Gastroesophageal sphincter (tissue), 4 donors: ENCODE data around the gene CCL26. TPM values are rescaled to one million over a fixed set of nuclear protein-coding genes. Genes with fewer than 3 reads are reported as not detected.
"Not testable (repeated sequence)": the region's sequence is repeated elsewhere in the genome, so short reads cannot be mapped to it uniquely, and the experiment has no call there.

Source experiments
- ATAC-seq: fragments of 150-250 bp; one replicate; pipeline ENCODE4 v1.9.1; 2016; ENCODE audit warnings: mild to moderate bottlenecking, moderate library complexity
- H3K27ac ChIP-seq, 4 donors: fragments of 200-600 bp; sonication (generic) in 3 of 4; 1 replicate in 3 of 4; 2 replicates in 1 of 4; pipeline ENCODE4 v1.5.1; 2016 to 2019
- H3K27me3 ChIP-seq: fragments of 200-600 bp; sonication (generic); one replicate; pipeline ENCODE4 v1.5.1; 2019
- H3K36me3 ChIP-seq, 2 donors: fragments of 200-600 bp; sonication (generic); one replicate each; pipeline ENCODE4 v1.5.1; 2019; ENCODE audit warnings: control low read depth in 1 of 2
- H3K4me1 ChIP-seq, 3 donors: fragments of 200-600 bp; sonication (generic); 1 replicate in 2 of 3; 2 replicates in 1 of 3; pipeline ENCODE4 v1.5.1; 2016 to 2019; ENCODE audit warnings: control low read depth in 2 of 3
- H3K4me3 ChIP-seq, 2 donors: fragments of 200-600 bp; sonication (generic); one replicate each; pipeline ENCODE4 v1.5.1; 2019; ENCODE audit warnings: mild to moderate bottlenecking in 1 of 2, moderate library complexity in 1 of 2
- H3K9me3 ChIP-seq, 3 donors: fragments of 200-600 bp; sonication (generic); one replicate each; pipeline ENCODE4 v1.5.1; 2017 to 2019; ENCODE audit warnings: control low read depth in 2 of 3
- EP300 ChIP-seq: sonication (generic); formaldehyde crosslinking; IDR thresholded peaks from one replicate; pipeline ENCODE4 v1.6.1; 2017; ENCODE audit warnings: antibody characterized with exemption, mild to moderate bottlenecking
- POLR2A ChIP-seq, 2 donors: fragments of 450-650 bp; IDR thresholded peaks; one replicate each; pipeline ENCODE4 v1.6.1; 2017; ENCODE audit warnings: antibody characterized with exemption in 2 of 2, mild to moderate bottlenecking in 2 of 2, moderate library complexity in 1 of 2
- POLR2AphosphoS5 ChIP-seq: sonication (generic); formaldehyde crosslinking; IDR thresholded peaks from one replicate; pipeline ENCODE4 v1.6.1; 2017; ENCODE audit warnings: antibody characterized with exemption
- WGBS, 2 donors: methylation state at CpG; one replicate each; pipeline ENCODE4 v1.1.5; 2018; ENCODE audit warnings: low coverage in 1 of 2; 5-methylcytosine and 5-hydroxymethylcytosine counted together
- total RNA-seq, 4 donors: library from RNA; depleted of rRNA; stranded (reverse); fragments of >200 nt; gene quantifications; one replicate each; pipeline ENCODE4 v1.1.0, GENCODE V29; 2016
- TF ChIP-seq, protein P1 (sequence below), 4 experiments: fragments of 200-600 bp in 2 of 4; fragments of 450-650 bp in 2 of 4; sonication (generic) in 1 of 4; IDR thresholded peaks; one replicate each; pipeline ENCODE4 v1.5.1; 2017 to 2019; ENCODE audit warnings: antibody characterized with exemption in 4 of 4, mild to moderate bottlenecking in 2 of 4, moderate library complexity in 2 of 4

Gene CCL26
- total RNA-seq, 4 donors from 2014 or later: 0.58 to 0.67 TPM; not detected in 2

DNA sequence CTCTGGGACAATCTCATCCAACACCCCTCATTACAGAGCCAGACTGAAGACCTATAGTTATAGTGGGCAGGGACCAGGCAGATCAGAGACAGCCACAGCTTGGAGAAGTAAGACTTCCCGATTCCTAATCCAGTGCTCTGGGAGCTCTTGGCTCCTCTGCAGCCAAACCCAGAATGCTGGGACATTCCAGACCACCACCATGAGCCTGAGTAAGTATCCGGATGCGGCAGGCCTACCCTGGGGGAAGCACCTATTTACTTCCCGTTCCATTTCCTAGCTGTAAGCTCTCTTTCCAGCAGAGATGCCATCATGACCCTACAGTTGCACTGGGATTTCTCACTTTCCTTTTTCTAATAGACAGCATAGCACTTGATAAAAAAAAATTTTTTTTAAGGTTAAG, 49.6 kb downstream of the CCL26 start:
- ATAC-seq: no peak

DNA sequence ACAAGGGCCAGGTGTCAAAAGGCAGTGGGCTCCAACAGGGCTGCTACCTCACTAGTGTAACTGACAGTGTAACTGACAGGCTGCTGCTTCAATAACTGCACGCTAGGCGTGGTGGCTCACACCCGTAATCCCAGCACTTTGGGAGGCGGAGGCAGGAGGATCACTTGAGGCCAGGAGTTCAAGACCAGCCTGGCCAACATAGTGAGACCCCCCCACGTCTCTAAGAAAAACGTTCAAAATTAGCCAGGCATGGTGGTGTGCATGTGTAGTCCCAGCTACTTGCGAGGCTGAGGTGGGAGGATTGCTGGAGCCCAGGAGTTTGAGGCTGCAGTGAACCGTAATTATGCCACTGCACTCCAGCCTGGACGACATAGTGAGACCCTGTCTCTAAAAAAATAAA, 50.1 kb downstream of the CCL26 start:
- H3K27me3 ChIP-seq, H3K36me3 ChIP-seq, H3K4me3 ChIP-seq, H3K9me3 ChIP-seq, ATAC-seq, H3K27ac ChIP-seq: not testable (repeated sequence)
- peaks cover 0 to 12% (median 0%) of the 10 kb centered on the region in 3 donors for H3K4me1 ChIP-seq
- WGBS, 2 donors: 71 to 97% methylated on average over 5 to 8 of the region's 9 CpGs

More for the DNA sequence above, 49.6 kb downstream of the CCL26 start:
- TF ChIP-seq POLR2A (IDR thresholded peaks at IDR 0.05) (no peak), EP300 (no peak), POLR2AphosphoS5 (no peak)
- TF ChIP-seq, protein P1, sequence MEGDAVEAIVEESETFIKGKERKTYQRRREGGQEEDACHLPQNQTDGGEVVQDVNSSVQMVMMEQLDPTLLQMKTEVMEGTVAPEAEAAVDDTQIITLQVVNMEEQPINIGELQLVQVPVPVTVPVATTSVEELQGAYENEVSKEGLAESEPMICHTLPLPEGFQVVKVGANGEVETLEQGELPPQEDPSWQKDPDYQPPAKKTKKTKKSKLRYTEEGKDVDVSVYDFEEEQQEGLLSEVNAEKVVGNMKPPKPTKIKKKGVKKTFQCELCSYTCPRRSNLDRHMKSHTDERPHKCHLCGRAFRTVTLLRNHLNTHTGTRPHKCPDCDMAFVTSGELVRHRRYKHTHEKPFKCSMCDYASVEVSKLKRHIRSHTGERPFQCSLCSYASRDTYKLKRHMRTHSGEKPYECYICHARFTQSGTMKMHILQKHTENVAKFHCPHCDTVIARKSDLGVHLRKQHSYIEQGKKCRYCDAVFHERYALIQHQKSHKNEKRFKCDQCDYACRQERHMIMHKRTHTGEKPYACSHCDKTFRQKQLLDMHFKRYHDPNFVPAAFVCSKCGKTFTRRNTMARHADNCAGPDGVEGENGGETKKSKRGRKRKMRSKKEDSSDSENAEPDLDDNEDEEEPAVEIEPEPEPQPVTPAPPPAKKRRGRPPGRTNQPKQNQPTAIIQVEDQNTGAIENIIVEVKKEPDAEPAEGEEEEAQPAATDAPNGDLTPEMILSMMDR (IDR thresholded peaks at IDR 0.05): no peak
- Histone ChIP-seq H3K27me3 (no peaks in the 10 kb centered on the region), H3K36me3 (no peaks in the 10 kb centered on the region), H3K4me3 (no peak overlapping the region), H3K4me1 (peaks cover 0 to 12% (median 0%) of the 10 kb centered on the region in 3 donors), H3K9me3 (no peaks in the 10 kb centered on the region), H3K27ac (no peak overlapping the region)
- WGBS, 2 donors: 78 to 86% methylated on average over 3 of the region's 4 CpGs

DNA sequence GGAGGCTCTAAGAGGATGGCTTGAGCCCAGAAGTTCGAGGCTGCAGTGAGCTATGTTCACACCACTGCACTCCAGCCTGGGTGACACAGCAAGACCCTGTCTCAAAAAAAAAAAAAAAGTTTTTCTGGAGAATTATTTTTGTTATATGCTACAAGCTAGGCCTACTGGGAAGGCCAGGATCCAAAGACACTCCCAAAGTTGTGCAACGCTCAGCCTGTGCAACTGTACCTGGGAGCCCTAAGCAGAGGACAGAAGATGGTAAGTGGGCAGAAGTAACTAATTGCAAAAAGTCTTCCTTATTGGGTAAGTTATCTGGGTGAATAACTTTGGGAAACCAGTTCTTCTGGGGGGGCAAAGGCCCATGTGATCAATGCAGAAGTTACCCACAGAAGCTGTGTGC, 50.6 kb downstream of the CCL26 start:
- Histone ChIP-seq H3K4me3 (no peak overlapping the region), H3K27me3 (no peaks in the 10 kb centered on the region), H3K36me3 (no peaks in the 10 kb centered on the region), H3K27ac (no peak overlapping the region), H3K9me3 (no peaks in the 10 kb centered on the region), H3K4me1 (peaks cover 0 to 12% (median 0%) of the 10 kb centered on the region in 3 donors)
- TF ChIP-seq POLR2AphosphoS5 (no peak), EP300 (no peak), POLR2A (IDR thresholded peaks at IDR 0.05) (no peak)
- TF ChIP-seq, protein P1 (IDR thresholded peaks at IDR 0.05): no peak
- 75% methylated on average over 2 of the region's 2 CpGs; no CpG with 5 or more reads in 1 of the 2 donors for WGBS, 2 donors
- no peak for ATAC-seq

DNA sequence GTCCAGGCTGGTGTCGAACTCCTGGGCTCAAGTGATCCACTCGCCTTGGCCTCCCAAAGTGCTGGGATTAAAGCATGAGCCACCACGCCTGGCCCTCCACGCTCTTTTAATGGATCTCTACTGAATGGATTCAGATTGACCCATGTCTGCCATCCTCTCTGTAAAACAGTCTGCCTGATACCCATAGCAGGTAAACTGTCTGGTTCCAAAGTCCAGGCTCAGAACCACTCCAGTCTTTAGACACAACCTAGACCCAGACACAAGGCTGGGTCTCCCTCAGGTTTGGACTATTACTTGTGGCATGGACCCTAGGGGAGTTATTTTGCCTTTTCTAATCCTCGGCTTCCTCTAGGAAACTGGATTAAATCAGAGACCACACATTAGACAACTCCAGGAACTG, 52.4 kb downstream of the CCL26 start:
- ATAC-seq: no peak

More for the DNA sequence above, 52.4 kb downstream of the CCL26 start:
- 91 to 94% methylated on average over 4 of the region's 5 CpGs for WGBS, 2 donors
- H3K4me1 ChIP-seq: peaks cover 0 to 12% (median 0%) of the 10 kb centered on the region in 3 donors
- H3K36me3 ChIP-seq: no peaks in the 10 kb centered on the region
- no peaks in the 10 kb centered on the region for H3K27me3 ChIP-seq
- H3K27ac ChIP-seq: no peak overlapping the region
- TF ChIP-seq, protein P1 (IDR thresholded peaks at IDR 0.05): no peak
- no peak for TF ChIP-seq POLR2AphosphoS5
- no peak for TF ChIP-seq EP300
- no peak for TF ChIP-seq POLR2A (IDR thresholded peaks at IDR 0.05)
- H3K4me3 ChIP-seq: no peak overlapping the region
- H3K9me3 ChIP-seq: no peaks in the 10 kb centered on the region

Other genes with a start within 250 kb of the CCL26 start
- 10 to 100 TPM; 12.3 to 32.6 (median 22.6) TPM for gene HIP1, start 33.3 kb downstream of the CCL26 start, total RNA-seq
- under 1 TPM in 1 of 4 donors, not detected in 3; 0.94 TPM for gene CCL24, start 41.6 kb upstream of the CCL26 start, total RNA-seq
- gene RHBDD2, start 106.8 kb upstream of the CCL26 start, total RNA-seq: 10 to 100 TPM; 21.6 to 30.2 (median 25.6) TPM
- gene POR, start 142.9 kb upstream of the CCL26 start, total RNA-seq: 10 to 100 TPM; 31.5 to 54.3 (median 47.7) TPM
- 10 to 100 TPM in 3 of 4 donors, 1 to 10 TPM in 1; 6.2 to 32.4 (median 29.0) TPM for gene TMEM120A, start 222.4 kb upstream of the CCL26 start, total RNA-seq